HuH-7.5 (cell line): ENCODE data around the gene MOB3B.
"Not testable (repeated sequence)": the region's sequence is repeated elsewhere in the genome, so short reads cannot be mapped to it uniquely, and the experiment has no call there.

Experiments used
- DNase-seq: peaks from one replicate; pipeline ENCODE4 v3.0.0; 2011; ENCODE audit warnings: low spot score

MOB3B gene

DNA sequence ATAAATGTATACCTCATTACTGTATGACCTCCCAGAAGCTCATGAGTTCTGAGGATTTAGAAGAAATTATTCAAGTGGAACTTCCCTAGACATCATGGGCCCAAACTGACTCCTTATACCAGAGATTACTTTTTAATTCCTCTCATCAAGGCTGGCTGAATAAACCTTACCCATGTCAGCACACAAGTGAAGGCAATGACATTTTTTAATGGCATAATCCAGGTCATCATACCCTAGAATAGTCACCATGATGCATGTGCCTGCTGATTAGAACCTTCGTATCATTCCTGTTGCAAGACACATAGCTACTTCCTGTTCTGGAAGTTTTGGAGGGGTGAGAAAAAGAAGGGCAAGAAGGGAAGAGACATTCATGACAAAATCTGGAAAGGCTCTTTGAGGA, 55.3 kb downstream of the MOB3B start:
- no peak for DNase-seq

DNA sequence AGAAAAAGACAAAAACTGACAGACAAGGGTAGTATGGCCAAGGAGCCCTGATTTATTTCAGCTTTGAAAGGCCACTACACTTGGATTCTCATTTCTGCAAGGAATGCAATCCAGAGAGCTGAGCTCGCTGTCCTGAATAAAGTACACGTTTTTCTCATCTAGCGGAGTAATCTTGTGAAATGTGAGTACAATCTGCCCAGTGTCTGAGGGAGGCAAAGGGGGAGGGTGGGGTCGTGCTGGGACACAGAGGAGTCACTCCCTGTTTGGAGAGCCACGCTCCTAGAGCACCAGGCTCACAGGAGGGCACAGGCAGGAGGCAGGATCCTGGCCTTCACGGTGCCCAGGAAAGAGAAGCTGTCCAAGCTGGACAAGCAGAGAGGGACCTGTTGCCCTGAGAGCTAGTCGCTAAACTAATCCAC, 56.5 kb downstream of the MOB3B start:
- DNase-seq: no peak

DNA sequence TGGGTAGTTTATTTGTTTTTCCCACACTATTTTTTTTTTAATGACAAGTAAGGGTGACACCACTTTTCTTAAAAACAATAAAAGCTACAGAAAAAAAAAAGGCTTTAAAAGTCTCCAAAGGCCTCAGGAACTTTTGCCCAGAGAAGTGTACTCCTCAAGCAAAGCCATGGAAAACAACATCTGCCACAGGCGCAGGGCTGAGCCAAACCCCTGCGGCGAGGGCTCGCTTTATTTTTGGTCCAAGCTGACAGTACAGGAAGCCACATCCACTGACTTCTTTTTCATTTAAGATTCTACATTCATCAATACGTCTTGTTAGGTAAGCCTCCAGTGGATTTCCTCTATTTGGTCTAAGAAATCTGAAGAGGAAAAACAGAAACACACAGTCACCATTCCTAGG, 57.4 kb downstream of the MOB3B start:
- no peak for DNase-seq

DNA sequence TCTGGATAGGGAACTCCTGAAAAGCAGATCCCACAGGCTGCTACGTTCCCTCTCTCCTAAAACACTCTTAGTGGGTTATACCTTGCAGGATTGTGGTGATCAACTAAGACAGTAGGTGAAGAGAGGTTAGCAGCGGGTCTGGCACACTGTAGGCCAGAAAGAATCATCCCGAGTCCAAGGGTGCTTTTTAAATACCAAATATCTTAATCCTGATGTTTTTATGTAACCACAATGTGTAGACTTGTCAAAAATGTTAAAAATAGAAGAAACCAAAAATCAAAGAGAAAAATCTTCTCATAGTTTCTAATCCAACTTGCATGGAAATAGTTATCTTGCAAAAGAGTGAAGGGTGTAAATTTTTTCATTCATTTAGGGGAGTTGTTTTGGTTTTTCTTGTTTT, 57.8 kb downstream of the MOB3B start:
- DNase-seq: no peak

DNA sequence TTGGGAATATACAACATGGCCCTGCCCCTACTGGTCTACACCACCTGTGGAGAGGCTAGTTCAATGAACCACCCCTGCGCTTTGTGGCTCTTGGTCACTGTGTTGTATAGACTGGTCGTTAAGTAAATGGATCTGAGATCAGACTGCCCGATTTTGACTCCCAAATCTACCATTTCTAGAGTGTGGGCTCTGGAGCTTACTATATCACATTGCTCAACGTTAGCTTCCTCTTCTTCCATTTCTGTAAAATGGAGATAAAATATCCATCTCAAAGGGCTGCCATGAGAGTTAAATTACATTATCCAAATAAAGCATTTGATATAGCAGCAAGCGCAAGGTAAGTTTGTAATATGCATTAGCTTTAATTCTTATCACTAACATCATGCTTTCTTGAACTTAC, 58.2 kb downstream of the MOB3B start:
- DNase-seq: no peak

DNA sequence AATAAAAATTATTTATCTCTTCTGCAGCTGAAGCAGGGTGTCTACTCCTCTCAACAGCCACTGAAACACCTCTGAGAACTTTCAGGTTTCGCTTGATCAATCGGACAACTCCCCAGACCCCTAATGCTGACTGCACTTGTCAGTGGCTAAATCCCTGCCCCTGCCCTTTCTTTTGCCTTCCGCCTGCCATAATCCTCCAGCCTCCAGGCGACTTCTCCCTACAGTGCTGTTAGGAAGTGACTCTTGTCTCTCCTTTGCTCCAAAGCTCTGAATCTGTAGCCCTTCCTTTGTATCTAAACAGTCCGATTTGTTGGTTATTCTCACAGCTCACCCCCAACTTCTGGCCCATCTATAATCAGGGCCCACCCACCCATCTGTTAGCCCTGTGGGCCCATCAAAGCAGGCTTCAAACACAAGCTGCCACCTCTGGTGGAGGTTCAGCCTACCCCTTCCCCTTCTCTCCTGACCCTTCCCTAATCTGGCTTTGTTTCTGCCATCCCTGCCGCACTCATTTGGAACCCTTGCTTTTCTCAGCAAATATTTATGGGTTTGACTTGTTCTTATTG, 59.2 kb downstream of the MOB3B start:
- no peak for DNase-seq

DNA sequence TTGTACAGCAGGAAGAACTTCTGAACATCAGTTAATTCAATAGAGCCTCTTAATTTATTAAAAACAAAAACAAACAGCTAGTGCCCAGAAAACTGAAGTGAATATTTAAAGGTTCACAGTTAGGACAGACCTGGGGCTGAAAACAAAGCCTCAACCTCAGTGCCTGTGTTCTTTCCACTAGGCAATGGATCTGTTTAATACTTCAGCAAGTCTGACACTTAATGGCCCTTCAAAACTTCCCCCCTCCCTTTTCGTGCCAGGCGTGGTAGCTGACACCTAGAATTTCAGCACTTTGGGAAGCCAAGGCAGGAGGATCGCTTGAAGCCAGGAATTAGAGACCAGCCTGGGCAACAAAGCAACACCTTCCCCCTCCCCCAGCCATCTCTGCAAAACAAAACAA, 60.1 kb downstream of the MOB3B start:
- DNase-seq: no peak

DNA sequence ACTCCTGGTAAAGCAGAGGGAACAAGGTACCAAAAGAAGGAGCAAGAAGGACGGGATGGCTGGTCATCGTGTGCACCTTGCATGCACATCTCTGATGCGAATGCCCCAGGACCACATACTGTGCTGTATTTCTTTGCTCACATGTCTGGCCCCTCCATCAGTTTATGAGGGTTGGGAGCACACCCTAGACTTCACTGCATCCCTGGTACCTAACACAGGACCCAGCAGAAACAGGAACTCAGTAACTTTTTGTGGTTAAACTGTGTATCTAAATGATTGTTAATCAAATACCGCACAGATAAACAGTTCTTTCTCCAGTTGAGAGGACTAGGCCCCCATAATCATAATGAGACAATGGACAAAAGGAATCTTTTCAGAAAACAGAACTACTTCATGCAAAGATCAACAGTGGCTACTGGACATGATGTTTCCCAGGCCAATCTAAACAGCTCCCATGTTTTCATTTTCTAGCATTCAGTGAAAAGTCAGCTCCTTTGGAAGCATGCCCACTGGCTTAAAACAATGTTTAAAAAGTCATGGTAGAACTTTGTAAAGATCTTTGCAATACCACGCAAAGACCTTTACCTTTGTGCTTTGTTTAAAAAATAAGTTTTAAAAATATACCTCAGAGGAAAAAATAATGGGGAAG, 61.0 kb downstream of the MOB3B start:
- no peak for DNase-seq

DNA sequence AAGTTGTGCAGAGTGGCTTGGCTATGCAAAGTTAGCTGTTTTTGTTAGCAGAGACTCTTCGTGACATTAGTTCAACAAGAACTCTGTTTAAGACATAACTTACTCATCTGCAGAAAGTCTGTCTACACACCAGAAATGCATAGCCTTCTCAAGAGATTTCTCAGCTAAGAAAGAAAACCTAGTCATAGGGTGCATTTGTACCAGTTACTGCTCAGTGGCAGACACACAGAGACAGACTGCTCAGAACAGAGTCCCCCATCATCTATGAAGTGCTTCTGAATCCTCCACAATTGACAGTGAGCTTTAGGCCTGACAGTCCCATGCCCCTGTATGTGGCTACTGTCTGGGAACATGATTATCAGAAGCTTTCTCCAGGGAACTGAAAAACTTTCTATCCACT, 61.6 kb downstream of the MOB3B start:
- no peak for DNase-seq

DNA sequence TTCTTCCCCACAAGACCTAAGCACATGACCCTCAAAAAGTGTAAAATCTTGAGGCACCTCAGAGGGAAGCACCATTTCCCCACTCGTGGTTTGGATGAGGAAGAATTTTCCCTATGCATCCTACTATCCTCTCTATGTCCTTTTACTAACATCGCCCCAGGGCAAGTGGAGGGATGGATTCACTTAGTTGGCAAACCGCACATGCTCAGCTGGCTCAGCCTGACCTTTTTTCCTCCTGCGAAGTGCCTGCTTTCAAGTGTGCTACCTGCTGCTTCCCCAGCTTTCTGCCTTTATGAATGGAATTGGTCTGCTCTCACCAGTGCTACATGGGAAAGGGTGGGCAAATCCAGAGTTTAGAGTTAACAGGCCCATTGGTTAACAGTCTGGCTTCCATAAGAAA, 62.1 kb downstream of the MOB3B start:
- no peak for DNase-seq

DNA sequence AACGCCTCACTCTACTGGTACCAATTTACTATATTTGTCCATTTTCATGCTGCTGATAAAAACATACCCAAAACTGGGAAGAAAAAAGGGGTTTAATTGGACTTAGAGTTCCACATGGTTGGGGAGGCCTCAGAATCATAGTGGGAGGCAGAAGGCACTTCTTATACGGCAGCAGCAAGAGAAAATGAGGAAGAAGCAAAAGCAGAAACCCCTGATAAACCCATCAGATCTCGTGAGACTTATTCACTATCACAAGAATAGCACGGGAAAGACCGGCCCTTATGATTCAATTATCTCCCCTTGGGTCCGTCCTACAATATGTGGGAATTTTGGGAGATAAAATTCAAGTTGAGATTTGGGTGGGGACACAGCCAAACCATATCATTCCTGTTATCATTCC, 63.1 kb downstream of the MOB3B start:
- not testable (repeated sequence) for DNase-seq

DNA sequence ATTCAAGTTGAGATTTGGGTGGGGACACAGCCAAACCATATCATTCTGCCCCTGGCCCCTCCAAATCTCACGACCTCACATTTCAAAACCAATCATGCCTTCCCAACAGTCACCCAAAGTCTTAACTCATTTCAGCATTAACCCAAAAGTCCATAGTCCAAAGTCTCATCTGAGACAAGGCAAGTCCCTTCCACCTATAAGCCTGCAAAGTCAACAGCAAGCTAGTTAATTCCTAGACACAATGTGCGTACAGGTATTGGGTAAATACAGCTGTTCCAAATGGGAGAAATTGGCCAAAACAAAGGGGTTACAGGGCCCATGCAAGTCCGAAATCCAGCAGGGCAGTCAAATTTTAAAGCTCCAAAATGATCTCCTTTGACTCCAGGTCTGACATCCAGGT, 64.7 kb downstream of the MOB3B start:
- DNase-seq: not testable (repeated sequence)

DNA sequence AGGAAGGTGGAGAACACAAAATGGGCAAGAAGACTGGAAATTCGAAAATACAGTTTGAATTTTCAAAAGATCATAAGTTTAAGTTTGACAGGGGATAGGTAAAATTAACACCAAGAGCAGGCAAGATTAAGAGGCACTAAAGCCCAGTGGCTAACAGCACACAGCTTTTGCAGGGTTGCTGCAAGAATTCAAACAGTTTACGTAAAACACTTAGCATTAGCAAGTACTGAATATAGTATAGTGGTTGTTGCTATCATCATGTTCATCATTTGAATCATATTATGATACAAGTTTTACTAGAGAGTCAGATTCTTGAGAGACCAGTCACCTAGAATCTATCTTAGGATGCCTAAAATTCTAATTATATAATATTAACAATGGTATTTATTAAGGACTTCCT, 66.8 kb downstream of the MOB3B start:
- DNase-seq: no peak

DNA sequence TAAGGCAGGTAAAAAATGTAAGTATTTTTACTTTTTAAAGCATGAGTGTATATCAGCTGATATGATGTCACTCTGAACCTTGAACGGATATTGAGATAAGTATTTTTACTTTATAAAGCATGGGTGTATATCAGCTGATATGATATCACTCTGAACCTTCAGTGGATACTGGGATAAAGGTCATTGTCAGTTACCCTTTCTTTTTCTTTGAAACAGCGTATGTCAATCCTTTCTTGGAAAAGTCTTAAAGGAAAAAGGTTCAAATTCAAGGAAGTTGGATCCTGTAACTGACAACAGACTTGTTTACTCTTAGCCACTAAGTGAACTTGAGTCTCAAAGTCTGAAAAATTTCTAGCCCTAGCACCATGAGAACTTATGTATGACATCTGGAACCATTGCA, 67.2 kb downstream of the MOB3B start:
- DNase-seq: no peak

DNA sequence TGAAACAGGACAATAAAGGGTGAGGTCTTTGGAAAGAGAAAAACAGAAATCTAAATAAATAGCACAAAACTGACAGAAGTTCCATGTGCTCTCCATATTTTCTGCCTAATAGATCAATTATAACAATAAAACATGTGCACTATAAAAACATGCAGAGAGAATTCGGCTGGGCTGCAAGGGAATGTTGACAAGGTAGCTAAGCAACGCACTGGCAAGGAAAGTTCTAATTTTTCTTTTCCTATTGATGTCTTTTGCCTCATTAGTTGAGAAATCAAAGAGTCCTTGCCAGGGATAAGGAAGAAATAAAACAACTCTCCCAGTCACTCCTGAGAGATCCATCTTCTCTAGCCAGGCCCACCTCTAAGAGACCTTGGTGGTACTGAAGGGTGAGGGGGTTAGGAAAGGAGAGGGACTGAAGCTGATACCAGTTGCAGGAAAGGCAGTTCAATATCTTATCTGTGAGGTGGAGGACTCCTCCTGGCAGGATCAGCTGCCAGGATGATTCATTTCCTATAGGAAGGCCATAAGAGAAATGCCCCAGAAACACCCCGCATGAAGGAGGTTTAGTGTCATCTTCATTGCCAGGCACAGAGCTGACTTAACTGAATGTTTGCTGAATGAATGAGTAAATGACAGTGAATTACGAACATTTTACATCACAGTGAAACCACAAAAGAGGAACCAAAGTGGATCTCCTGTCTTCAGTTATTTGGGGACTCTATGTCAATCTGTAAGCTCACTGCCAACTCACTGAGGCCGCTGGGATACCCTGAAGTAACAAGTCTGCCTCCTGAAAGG, 69.2 kb downstream of the MOB3B start:
- no peak for DNase-seq

DNA sequence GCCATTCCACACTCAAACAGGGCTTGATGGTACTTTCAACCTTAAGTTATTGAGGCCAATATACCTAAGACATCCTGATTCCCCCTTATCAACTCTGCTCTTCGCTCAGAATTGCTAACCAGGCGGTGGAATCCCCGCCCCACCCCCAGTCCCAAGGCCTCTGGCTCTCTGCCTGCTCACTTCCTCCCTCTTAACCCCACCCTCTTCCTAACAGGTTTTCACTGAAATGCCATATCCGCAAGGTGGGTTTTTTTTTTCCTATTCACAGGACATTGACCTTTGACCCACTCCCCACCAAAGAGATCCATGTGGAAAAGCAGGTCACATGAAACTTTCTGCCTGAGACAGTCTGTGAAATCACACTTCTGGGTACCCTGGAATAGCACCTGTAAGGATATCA, 72.2 kb downstream of the MOB3B start:
- no peak for DNase-seq

DNA sequence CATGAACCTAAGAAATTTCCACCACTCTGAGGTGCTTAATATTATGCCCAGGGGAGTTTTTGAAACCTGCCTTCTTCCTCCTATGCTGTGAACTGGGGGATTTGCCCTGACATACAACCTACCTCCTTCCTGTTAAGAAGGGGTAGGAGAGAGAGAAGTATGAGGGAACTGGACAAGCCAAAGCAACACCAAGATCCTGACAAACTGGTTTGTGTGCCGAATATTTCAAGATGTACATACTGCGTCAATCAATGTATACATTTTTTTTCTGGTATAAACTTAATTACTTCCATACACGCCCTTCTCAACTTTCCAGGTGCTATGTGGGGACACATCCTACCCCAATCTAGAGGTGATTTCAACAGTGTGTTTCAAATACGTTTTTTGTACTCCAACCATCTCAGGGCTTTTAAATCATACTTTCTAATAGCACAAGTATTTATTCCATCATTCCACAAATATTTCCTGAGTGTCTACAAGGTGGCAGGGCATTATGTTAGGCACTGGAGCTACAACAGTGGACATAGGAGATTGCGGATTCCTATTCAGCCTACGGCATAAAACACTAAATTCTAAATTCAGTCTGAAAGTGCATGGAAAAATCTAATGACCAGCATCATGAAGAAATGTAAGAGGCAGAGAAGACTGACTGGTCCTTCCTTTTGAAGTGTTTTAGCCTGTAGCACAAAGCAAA, 75.6 kb downstream of the MOB3B start:
- DNase-seq: no peak

DNA sequence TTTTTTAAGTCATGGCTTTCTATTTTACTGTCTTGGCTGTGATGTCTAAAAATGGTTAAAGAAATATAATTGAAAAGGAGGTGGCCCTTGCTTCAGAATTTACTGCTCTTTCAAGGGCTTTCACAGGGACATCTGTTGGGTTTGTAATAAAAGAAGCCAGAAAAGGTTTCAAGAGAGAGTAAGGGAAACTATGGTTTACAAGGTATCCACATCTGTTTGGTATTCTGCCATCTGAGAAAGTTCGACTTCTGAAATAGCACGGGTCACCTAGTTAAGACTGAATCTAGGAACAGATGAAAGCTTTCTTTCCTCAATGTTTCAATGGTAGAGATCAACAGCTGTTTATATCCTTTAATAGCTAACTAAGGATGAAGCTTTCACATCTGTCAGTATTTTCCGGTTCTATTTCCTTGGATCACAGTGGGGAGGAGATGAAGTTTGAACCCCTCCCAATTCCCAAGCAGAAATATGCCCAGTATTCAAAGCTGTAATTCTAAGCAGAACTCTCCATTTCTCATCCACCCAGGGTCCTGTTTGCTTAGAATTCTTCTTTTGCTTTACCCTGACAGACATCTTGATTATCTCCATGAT, 78.3 kb downstream of the MOB3B start:
- no peak for DNase-seq

DNA sequence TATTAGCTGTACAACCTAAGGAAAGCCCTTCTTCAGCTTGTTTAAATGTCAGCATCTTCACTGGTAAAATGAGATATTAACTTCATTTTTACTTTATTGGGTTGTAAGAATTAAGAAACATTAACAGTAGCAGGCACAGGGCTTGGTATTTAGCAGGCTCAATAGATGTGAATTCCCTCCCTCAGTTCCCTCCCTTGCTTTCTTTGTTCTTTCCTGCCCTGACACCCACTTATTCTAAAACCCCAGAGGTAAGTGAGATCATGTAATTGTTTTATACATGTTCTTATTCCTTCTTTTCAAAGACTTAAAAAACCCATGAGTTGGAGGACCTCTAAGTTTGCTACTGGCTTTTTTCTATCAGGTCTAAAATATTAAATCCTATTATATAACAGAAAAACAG, 78.9 kb downstream of the MOB3B start:
- DNase-seq: no peak

DNA sequence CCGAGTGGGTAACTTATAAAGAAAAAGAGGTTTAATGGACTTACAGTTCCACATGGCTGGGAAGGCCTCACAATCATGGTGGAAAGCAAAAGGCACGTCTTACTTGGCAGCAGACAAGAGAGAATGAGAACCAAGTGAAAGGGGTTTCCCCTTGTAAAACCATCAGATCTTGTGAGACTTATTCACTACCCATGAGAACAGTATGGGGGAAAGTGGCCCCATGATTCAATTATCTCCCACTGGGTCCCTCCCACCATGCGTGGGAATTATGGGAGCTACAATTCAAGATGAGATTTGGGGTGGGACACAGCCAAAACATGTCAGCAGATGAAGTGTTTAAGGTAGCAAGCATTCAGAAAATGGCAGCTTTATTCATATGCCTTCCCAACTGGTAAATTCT, 81.3 kb downstream of the MOB3B start:
- DNase-seq: not testable (repeated sequence)

DNA sequence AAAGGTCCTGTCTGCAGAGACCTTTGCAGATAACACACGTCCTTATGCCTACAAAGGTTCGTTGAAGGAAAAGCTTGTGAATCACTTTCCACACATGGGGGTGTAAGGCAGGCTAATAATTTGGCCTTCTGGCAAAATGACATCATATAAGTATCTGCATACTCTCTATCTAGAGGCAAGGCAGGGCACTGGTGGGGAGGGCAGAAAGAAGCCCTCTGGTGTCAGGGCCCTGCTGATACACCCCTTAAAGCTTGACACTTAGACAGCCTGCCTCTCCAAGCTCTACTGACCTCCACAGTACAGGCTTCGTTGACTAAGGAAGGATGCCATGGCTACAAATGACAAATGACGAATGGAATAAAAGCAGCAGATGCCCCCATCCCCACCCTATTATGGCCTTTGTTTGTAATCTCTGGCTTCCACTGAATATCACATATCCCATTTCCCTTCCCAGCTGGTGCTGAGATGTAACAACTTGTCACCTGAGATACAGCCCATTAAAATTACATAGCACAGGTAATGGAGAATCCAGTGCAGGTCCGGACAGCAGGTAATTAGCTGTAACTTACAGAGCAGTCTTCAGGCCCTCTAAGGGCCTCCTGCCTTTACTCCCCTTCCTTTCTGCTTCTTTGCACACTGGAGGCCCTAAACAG, 82.5 kb downstream of the MOB3B start:
- DNase-seq: no peak

DNA sequence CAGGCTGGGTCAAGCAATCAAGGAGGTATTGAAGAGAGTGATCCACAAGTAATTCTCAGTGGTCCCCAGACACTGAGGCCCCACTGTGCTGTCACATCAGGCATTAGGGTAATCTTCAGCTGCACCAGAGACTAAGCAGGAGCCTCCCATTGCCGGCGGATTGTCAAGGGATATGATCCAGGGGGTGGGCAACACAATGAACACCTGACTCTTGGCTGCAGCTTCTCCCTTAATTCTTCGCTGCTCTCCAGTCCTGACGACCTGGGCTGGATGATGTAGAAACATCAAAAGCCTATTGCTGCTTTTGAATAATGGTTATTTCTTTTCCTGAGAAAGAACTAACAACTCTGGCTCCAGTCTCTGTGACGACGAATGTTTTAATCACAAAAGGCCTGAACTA, 83.9 kb downstream of the MOB3B start:
- DNase-seq: no peak
